Neural progenitor cell (in vitro differentiated cells): Measurements from ENCODE around the gene METRNL. TPM values are rescaled to one million over a fixed set of nuclear protein-coding genes. Genes with fewer than 3 reads are reported as not detected.
"Not testable (repeated sequence)": the region's sequence is repeated elsewhere in the genome, so short reads cannot be mapped to it uniquely, and the experiment has no call there.

Source experiments
- DNase-seq: peaks from one replicate; pipeline ENCODE4 v3.0.0-alpha.2; 2016; ENCODE audit warnings: low spot score
- H2AFZ ChIP-seq: fragments of 200-600 bp; sonication (generic); replicated peaks from 2 replicates; pipeline ENCODE4 v1.6.1; 2016; ENCODE audit warnings: antibody characterized with exemption
- H3F3A ChIP-seq: fragments of 200-600 bp; sonication (generic); 2 replicates; pipeline ENCODE4 v1.6.1; 2016; ENCODE audit warnings: antibody characterized with exemption, low read depth
- H3K27ac ChIP-seq: fragments of 200-600 bp; sonication (generic); 2 replicates; pipeline ENCODE4 v1.5.1; 2016; ENCODE audit warnings: mild to moderate bottlenecking
- H3K27me3 ChIP-seq: fragments of 200-600 bp; sonication (generic); 2 replicates; pipeline ENCODE4 v1.6.1; 2016; ENCODE audit warnings: mild to moderate bottlenecking, moderate library complexity
- H3K36me3 ChIP-seq: fragments of 200-600 bp; sonication (generic); 2 replicates; pipeline ENCODE4 v1.5.1; 2016
- H3K4me1 ChIP-seq: fragments of 200-600 bp; sonication (generic); 2 replicates; pipeline ENCODE4 v1.6.1; 2016; ENCODE audit warnings: mixed run types
- H3K4me2 ChIP-seq: fragments of 200-600 bp; sonication (generic); 2 replicates; pipeline ENCODE4 v1.6.1; 2016
- H3K4me3 ChIP-seq: fragments of 200-600 bp; sonication (generic); 2 replicates; pipeline ENCODE4 v1.5.1; 2016
- H3K79me2 ChIP-seq: fragments of 200-600 bp; sonication (generic); 2 replicates; pipeline ENCODE4 v1.6.1; 2016; ENCODE audit warnings: low read depth
- H3K9ac ChIP-seq: fragments of 200-600 bp; sonication (generic); 2 replicates; pipeline ENCODE4 v1.6.1; 2016
- H3K9me3 ChIP-seq: fragments of 200-600 bp; sonication (generic); 2 replicates; pipeline ENCODE4 v1.5.1; 2016; ENCODE audit warnings: low read depth
- H4K20me1 ChIP-seq: fragments of 200-600 bp; sonication (generic); 2 replicates; pipeline ENCODE4 v1.6.1; 2016; ENCODE audit warnings: low read depth
- H3K27ac Mint-ChIP-seq: 3 replicates; pipeline ENCODE4 v1.8.0; 2021; ENCODE audit warnings: mixed read lengths
- H3K27me3 Mint-ChIP-seq: 2 replicates; pipeline ENCODE4 v1.8.0; 2022; ENCODE audit warnings: low read depth, mild to moderate bottlenecking, inconsistent platforms, moderate library complexity, mixed read lengths; ENCODE audit not compliant: insufficient read depth
- H3K36me3 Mint-ChIP-seq: 3 replicates; pipeline ENCODE4 v1.8.0; 2021; ENCODE audit warnings: mixed read lengths
- H3K4me1 Mint-ChIP-seq: 3 replicates; pipeline ENCODE4 v1.8.0; 2021; ENCODE audit warnings: mixed read lengths
- H3K4me3 Mint-ChIP-seq: 3 replicates; pipeline ENCODE4 v1.8.0; 2021; ENCODE audit warnings: mild to moderate bottlenecking, moderate library complexity, mixed read lengths
- H3K9me3 Mint-ChIP-seq: 3 replicates; pipeline ENCODE4 v1.8.0; 2020; ENCODE audit warnings: mixed read lengths
- CTCF ChIP-seq: fragments of 200-600 bp; sonication (generic); IDR thresholded peaks from 2 replicates; pipeline ENCODE4 v1.5.1; 2017; ENCODE audit warnings: antibody characterized with exemption, mild to moderate bottlenecking
- EZH2 ChIP-seq: fragments of 200-600 bp; sonication (generic); IDR thresholded peaks from 2 replicates; pipeline ENCODE4 v1.6.1; 2017; ENCODE audit warnings: antibody characterized with exemption, mild to moderate bottlenecking, moderate library complexity
- EZH2phosphoT487 ChIP-seq: fragments of 200-600 bp; sonication (generic); IDR thresholded peaks from 2 replicates; pipeline ENCODE4 v1.6.1; 2017; ENCODE audit warnings: antibody characterized with exemption
- total RNA-seq: library from RNA; depleted of rRNA; stranded (reverse); fragments of >200 nt; gene quantifications from 2 replicates; pipeline ENCODE4 v1.2.3, GENCODE V29; 2015; ENCODE audit warnings: low replicate concordance

The METRNL gene
- total RNA-seq = 3.6 and 12.9 TPM in 2 replicates

- H3K27ac Mint-ChIP-seq = no peak within 1 kb of the TSS
- no peaks in the 10 kb centered on the region for H3K9me3 Mint-ChIP-seq
- Histone ChIP-seq H3K4me3 (peak within 1 kb of the TSS; percentile 68), H4K20me1 (peaks cover 23% of the 10 kb centered on the region), H3K9ac (no peak within 1 kb of the TSS), H3F3A (peaks cover 3% of the 10 kb centered on the region), H2AFZ (peak within 1 kb of the TSS; percentile 94), H3K79me2 (no peaks in the 10 kb centered on the region), H3K9me3 (no peaks in the 10 kb centered on the region), H3K27me3 (peaks cover 75% of the 10 kb centered on the region), H3K27ac (no peak within 1 kb of the TSS), H3K4me1 (peaks cover 7% of the 10 kb centered on the region), H3K4me2 (peak within 1 kb of the TSS; percentile 93), H3K36me3 (no peaks in the 10 kb centered on the region)
- H3K4me1 Mint-ChIP-seq = peaks cover 26% of the 10 kb centered on the region
- peaks cover 30% of the 10 kb centered on the region for H3K27me3 Mint-ChIP-seq
- DNase-seq = peak; percentile 87
- H3K36me3 Mint-ChIP-seq = peaks cover 9% of the 10 kb centered on the region
- TF ChIP-seq EZH2 = no peak
- TF ChIP-seq CTCF = no peak
- TF ChIP-seq EZH2phosphoT487 = no peak
- H3K4me3 Mint-ChIP-seq = peak within 1 kb of the TSS; percentile 71
Measured at GRCh38 chr17:83079352-83079747, at the start of gene METRNL. TSS of gene METRNL (plus strand) at chr17:83079609. CDS start at chr17:83079816, 207 bp downstream.

- no peak overlapping the region for H3K4me3 Mint-ChIP-seq
- Histone ChIP-seq H3K79me2 (no peaks in the 10 kb centered on the region), H3K36me3 (no peaks in the 10 kb centered on the region), H3K27me3 (no peaks in the 10 kb centered on the region), H3F3A (peaks cover 6% of the 10 kb centered on the region), H3K4me3 (no peak overlapping the region), H3K9ac (no peak overlapping the region), H2AFZ (no peak overlapping the region), H3K4me1 (peaks cover 10% of the 10 kb centered on the region), H3K27ac (no peak overlapping the region), H4K20me1 (no peaks in the 10 kb centered on the region), H3K4me2 (no peak overlapping the region), H3K9me3 (no peaks in the 10 kb centered on the region)
- peaks cover 2% of the 10 kb centered on the region for H3K27me3 Mint-ChIP-seq
- peaks cover 18% of the 10 kb centered on the region for H3K9me3 Mint-ChIP-seq
- TF ChIP-seq EZH2phosphoT487 = no peak
- TF ChIP-seq CTCF = no peak
- no peak for TF ChIP-seq EZH2
- no peak overlapping the region for H3K27ac Mint-ChIP-seq
- H3K4me1 Mint-ChIP-seq = peaks cover 23% of the 10 kb centered on the region
- H3K36me3 Mint-ChIP-seq = peaks cover 52% of the 10 kb centered on the region
- no peak for DNase-seq
Measured at GRCh38 chr17:83030432-83030831, 49.0 kb upstream of the METRNL start.

GRCh38 chr17:83031321-83031945 is 48.0 kb upstream of the METRNL start:
- H3K27ac Mint-ChIP-seq = no peak overlapping the region
- Histone ChIP-seq H3K27ac (no peak overlapping the region), H3K9ac (no peak overlapping the region), H3K36me3 (no peaks in the 10 kb centered on the region), H3K79me2 (no peaks in the 10 kb centered on the region), H2AFZ (no peak overlapping the region), H3F3A (peaks cover 6% of the 10 kb centered on the region), H4K20me1 (no peaks in the 10 kb centered on the region), H3K4me2 (no peak overlapping the region), H3K4me1 (peaks cover 10% of the 10 kb centered on the region), H3K27me3 (no peaks in the 10 kb centered on the region), H3K9me3 (no peaks in the 10 kb centered on the region), H3K4me3 (no peak overlapping the region)
- peaks cover 22% of the 10 kb centered on the region for H3K9me3 Mint-ChIP-seq
- peaks cover 28% of the 10 kb centered on the region for H3K4me1 Mint-ChIP-seq
- no peak overlapping the region for H3K4me3 Mint-ChIP-seq
- DNase-seq = no peak
- TF ChIP-seq CTCF = no peak
- no peak for TF ChIP-seq EZH2phosphoT487
- TF ChIP-seq EZH2 = no peak
- peaks cover 58% of the 10 kb centered on the region for H3K36me3 Mint-ChIP-seq
- H3K27me3 Mint-ChIP-seq = peaks cover 2% of the 10 kb centered on the region

GRCh38 chr17:83031946-83032451 is 47.4 kb upstream of the METRNL start:
- H3K36me3 Mint-ChIP-seq = peaks cover 62% of the 10 kb centered on the region
- not testable (repeated sequence) for H3K36me3 ChIP-seq, H3K27ac Mint-ChIP-seq, H4K20me1 ChIP-seq, H2AFZ ChIP-seq, H3K4me3 Mint-ChIP-seq, H3K27ac ChIP-seq, H3K9ac ChIP-seq, H3K9me3 ChIP-seq, H3K79me2 ChIP-seq, H3K27me3 ChIP-seq, H3K27me3 Mint-ChIP-seq, H3K4me2 ChIP-seq, DNase-seq, H3K4me3 ChIP-seq, H3K4me1 ChIP-seq, H3F3A ChIP-seq
- H3K9me3 Mint-ChIP-seq = peaks cover 22% of the 10 kb centered on the region
- peaks cover 32% of the 10 kb centered on the region for H3K4me1 Mint-ChIP-seq
